ENCODE results near the gene IFIH1.

Gene IFIH1

GRCh38 chr2:162318328-162319180 lies at the start of gene IFIH1:
TSS of gene IFIH1 (minus strand) at chr2:162318684. CDS start at chr2:162318307, 377 bp downstream.
- H3K4me3 Mint-ChIP-seq: peak within 1 kb of the TSS; percentile 93
- H3K27me3 Mint-ChIP-seq: no peaks in the 10 kb centered on the region
- H3K9me3 Mint-ChIP-seq (ENCODE audit: low read depth): no peaks in the 10 kb centered on the region
- H3K27ac Mint-ChIP-seq: peak within 1 kb of the TSS; percentile 99
- peaks cover 66% of the 10 kb centered on the region for H3K4me1 Mint-ChIP-seq (ENCODE audit: low read depth)
- H3K36me3 Mint-ChIP-seq: peaks cover 11% of the 10 kb centered on the region

- Mint-ChIP-seq H3K9me3 (ENCODE audit: low read depth) (no peaks in the 10 kb centered on the region), H3K4me1 (ENCODE audit: low read depth) (no peaks in the 10 kb centered on the region), H3K36me3 (no peaks in the 10 kb centered on the region), H3K27me3 (no peaks in the 10 kb centered on the region), H3K27ac (no peak overlapping the region), H3K4me3 (no peak overlapping the region)
These were observed 46.9 kb upstream of the IFIH1 start for GRCh38 chr2:162365392-162365791.

- H3K27ac Mint-ChIP-seq: peak overlapping the region; percentile 24
- no peaks in the 10 kb centered on the region for H3K9me3 Mint-ChIP-seq (ENCODE audit: low read depth)
- H3K36me3 Mint-ChIP-seq: no peaks in the 10 kb centered on the region
- H3K4me1 Mint-ChIP-seq (ENCODE audit: low read depth): peaks cover 10% of the 10 kb centered on the region
- H3K27me3 Mint-ChIP-seq: no peaks in the 10 kb centered on the region
- H3K4me3 Mint-ChIP-seq: peak overlapping the region; percentile 94
These were observed 26.1 kb upstream of the IFIH1 start for GRCh38 chr2:162344617-162344950.

- Mint-ChIP-seq H3K4me1 (ENCODE audit: low read depth) (peaks cover 10% of the 10 kb centered on the region), H3K27me3 (no peaks in the 10 kb centered on the region), H3K4me3 (peak within 1 kb of the TSS; percentile 94), H3K9me3 (ENCODE audit: low read depth) (no peaks in the 10 kb centered on the region), H3K36me3 (no peaks in the 10 kb centered on the region), H3K27ac (peak within 1 kb of the TSS; percentile 30)
These were observed 25.5 kb upstream of the IFIH1 start, which contains the start of gene GCA for GRCh38 chr2:162343824-162344616. TSS of gene GCA (plus strand) at chr2:162344132. CDS start at chr2:162344249, 117 bp downstream.

GRCh38 chr2:162343492-162343823 lies 25.0 kb upstream of the IFIH1 start:
- H3K27ac Mint-ChIP-seq: peak overlapping the region; percentile 30
- H3K4me3 Mint-ChIP-seq: peak overlapping the region; percentile 94
- H3K36me3 Mint-ChIP-seq: no peaks in the 10 kb centered on the region
- no peaks in the 10 kb centered on the region for H3K27me3 Mint-ChIP-seq
- no peaks in the 10 kb centered on the region for H3K9me3 Mint-ChIP-seq (ENCODE audit: low read depth)
- peaks cover 10% of the 10 kb centered on the region for H3K4me1 Mint-ChIP-seq (ENCODE audit: low read depth)

GRCh38 chr2:162342841-162343240 lies 24.4 kb upstream of the IFIH1 start:
- Mint-ChIP-seq H3K36me3 (no peaks in the 10 kb centered on the region), H3K27ac (no peak overlapping the region), H3K27me3 (no peaks in the 10 kb centered on the region), H3K4me3 (peak overlapping the region; percentile 94), H3K4me1 (ENCODE audit: low read depth) (peaks cover 10% of the 10 kb centered on the region), H3K9me3 (ENCODE audit: low read depth) (no peaks in the 10 kb centered on the region)

GRCh38 chr2:162342321-162342720 lies 23.8 kb upstream of the IFIH1 start:
- Mint-ChIP-seq H3K4me1 (ENCODE audit: low read depth) (peaks cover 10% of the 10 kb centered on the region), H3K36me3 (no peaks in the 10 kb centered on the region), H3K4me3 (no peak overlapping the region), H3K27me3 (no peaks in the 10 kb centered on the region), H3K9me3 (ENCODE audit: low read depth) (no peaks in the 10 kb centered on the region), H3K27ac (no peak overlapping the region)

GRCh38 chr2:162340822-162341221 lies 22.3 kb upstream of the IFIH1 start:
- Mint-ChIP-seq H3K27ac (no peak overlapping the region), H3K36me3 (no peaks in the 10 kb centered on the region), H3K4me1 (ENCODE audit: low read depth) (peaks cover 10% of the 10 kb centered on the region), H3K9me3 (ENCODE audit: low read depth) (no peaks in the 10 kb centered on the region), H3K4me3 (no peak overlapping the region), H3K27me3 (no peaks in the 10 kb centered on the region)

- no peak overlapping the region for H3K4me3 Mint-ChIP-seq
- H3K27ac Mint-ChIP-seq: no peak overlapping the region
- no peaks in the 10 kb centered on the region for H3K27me3 Mint-ChIP-seq
- no peaks in the 10 kb centered on the region for H3K36me3 Mint-ChIP-seq
- no peaks in the 10 kb centered on the region for H3K9me3 Mint-ChIP-seq (ENCODE audit: low read depth)
- H3K4me1 Mint-ChIP-seq (ENCODE audit: low read depth): no peaks in the 10 kb centered on the region
These were observed 19.4 kb upstream of the IFIH1 start for GRCh38 chr2:162337868-162338267.

- Mint-ChIP-seq H3K27ac (no peak overlapping the region), H3K9me3 (ENCODE audit: low read depth) (no peaks in the 10 kb centered on the region), H3K4me1 (ENCODE audit: low read depth) (no peaks in the 10 kb centered on the region), H3K4me3 (no peak overlapping the region), H3K36me3 (no peaks in the 10 kb centered on the region), H3K27me3 (no peaks in the 10 kb centered on the region)
These were observed 15.5 kb upstream of the IFIH1 start for GRCh38 chr2:162333968-162334367.

GRCh38 chr2:162330881-162331280 lies 12.4 kb upstream of the IFIH1 start:
- Mint-ChIP-seq H3K36me3 (peaks cover 2% of the 10 kb centered on the region), H3K4me3 (no peak overlapping the region), H3K27me3 (no peaks in the 10 kb centered on the region)

GRCh38 chr2:162328424-162329157 lies 10.1 kb upstream of the IFIH1 start:
- no peak overlapping the region for H3K27ac Mint-ChIP-seq
- H3K4me1 Mint-ChIP-seq (ENCODE audit: low read depth): peaks cover 2% of the 10 kb centered on the region
- H3K4me3 Mint-ChIP-seq: no peak overlapping the region

More at GRCh38 chr2:162330881-162331280, 12.4 kb upstream of the IFIH1 start:
- Mint-ChIP-seq H3K4me1 (ENCODE audit: low read depth) (peaks cover 2% of the 10 kb centered on the region), H3K27ac (no peak overlapping the region), H3K9me3 (ENCODE audit: low read depth) (no peaks in the 10 kb centered on the region)

GRCh38 chr2:162327806-162328205 lies 9.3 kb upstream of the IFIH1 start:
- Mint-ChIP-seq H3K4me3 (no peak overlapping the region), H3K4me1 (ENCODE audit: low read depth) (peaks cover 2% of the 10 kb centered on the region), H3K27me3 (no peaks in the 10 kb centered on the region), H3K36me3 (peaks cover 2% of the 10 kb centered on the region), H3K9me3 (ENCODE audit: low read depth) (no peaks in the 10 kb centered on the region), H3K27ac (no peak overlapping the region)

More at GRCh38 chr2:162328424-162329157, 10.1 kb upstream of the IFIH1 start:
- Mint-ChIP-seq H3K36me3 (peaks cover 2% of the 10 kb centered on the region), H3K9me3 (ENCODE audit: low read depth) (no peaks in the 10 kb centered on the region), H3K27me3 (no peaks in the 10 kb centered on the region)

- no peaks in the 10 kb centered on the region for H3K9me3 Mint-ChIP-seq (ENCODE audit: low read depth)
- H3K4me1 Mint-ChIP-seq (ENCODE audit: low read depth): peaks cover 2% of the 10 kb centered on the region
- H3K36me3 Mint-ChIP-seq: peaks cover 2% of the 10 kb centered on the region
- H3K27me3 Mint-ChIP-seq: no peaks in the 10 kb centered on the region
- no peak overlapping the region for H3K4me3 Mint-ChIP-seq
- H3K27ac Mint-ChIP-seq: no peak overlapping the region
These were observed 8.8 kb upstream of the IFIH1 start for GRCh38 chr2:162327134-162327769.

Data from activated naive CD8-positive, alpha-beta T cell (primary cell).